LNCaP clone FGC (cell line): Measurements from ENCODE around the gene GPR161.
"Not testable (repeated sequence)": the region's sequence is repeated elsewhere in the genome, so short reads cannot be mapped to it uniquely, and the experiment has no call there.

Experiments used
- DNase-seq: peaks from one replicate; pipeline ENCODE4 v3.0.0-alpha.2; 2011; ENCODE audit warnings: low read depth
- H3K4me3 ChIP-seq: 2 replicates; pipeline ENCODE4 v1.5.1; 2011; ENCODE audit warnings: mild to moderate bottlenecking, low read depth, low read length, control low read depth
- TF ChIP-seq, protein P1 (sequence below): IDR thresholded peaks from 2 replicates; pipeline ENCODE4 v1.5.1; 2012; ENCODE audit warnings: mild to moderate bottlenecking; ENCODE audit not compliant: control insufficient read depth, insufficient read depth; ENCODE audit errors: extremely low read depth

GPR161 gene

DNA sequence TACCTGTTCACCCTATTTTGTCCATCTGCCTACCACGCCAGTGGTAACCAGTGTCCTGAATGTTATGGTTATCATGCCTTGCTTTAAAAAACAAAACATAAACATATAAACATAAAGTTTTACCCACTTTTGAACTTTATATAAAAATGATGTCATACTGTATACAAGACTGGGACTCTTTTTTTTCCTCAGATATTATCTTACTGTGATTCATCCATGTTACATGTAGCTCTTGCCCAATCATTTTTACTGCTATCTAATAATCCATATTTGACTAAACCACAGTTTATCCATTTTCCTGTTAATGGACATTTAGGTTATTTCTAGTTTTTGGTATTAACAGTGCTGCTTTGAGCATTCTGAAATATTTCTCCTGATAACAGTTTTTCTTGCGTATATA lies 78.8 kb downstream of the GPR161 start:
- no peak for DNase-seq
- TF ChIP-seq, protein P1, sequence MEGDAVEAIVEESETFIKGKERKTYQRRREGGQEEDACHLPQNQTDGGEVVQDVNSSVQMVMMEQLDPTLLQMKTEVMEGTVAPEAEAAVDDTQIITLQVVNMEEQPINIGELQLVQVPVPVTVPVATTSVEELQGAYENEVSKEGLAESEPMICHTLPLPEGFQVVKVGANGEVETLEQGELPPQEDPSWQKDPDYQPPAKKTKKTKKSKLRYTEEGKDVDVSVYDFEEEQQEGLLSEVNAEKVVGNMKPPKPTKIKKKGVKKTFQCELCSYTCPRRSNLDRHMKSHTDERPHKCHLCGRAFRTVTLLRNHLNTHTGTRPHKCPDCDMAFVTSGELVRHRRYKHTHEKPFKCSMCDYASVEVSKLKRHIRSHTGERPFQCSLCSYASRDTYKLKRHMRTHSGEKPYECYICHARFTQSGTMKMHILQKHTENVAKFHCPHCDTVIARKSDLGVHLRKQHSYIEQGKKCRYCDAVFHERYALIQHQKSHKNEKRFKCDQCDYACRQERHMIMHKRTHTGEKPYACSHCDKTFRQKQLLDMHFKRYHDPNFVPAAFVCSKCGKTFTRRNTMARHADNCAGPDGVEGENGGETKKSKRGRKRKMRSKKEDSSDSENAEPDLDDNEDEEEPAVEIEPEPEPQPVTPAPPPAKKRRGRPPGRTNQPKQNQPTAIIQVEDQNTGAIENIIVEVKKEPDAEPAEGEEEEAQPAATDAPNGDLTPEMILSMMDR = no peak
- H3K4me3 ChIP-seq = no peak overlapping the region

DNA sequence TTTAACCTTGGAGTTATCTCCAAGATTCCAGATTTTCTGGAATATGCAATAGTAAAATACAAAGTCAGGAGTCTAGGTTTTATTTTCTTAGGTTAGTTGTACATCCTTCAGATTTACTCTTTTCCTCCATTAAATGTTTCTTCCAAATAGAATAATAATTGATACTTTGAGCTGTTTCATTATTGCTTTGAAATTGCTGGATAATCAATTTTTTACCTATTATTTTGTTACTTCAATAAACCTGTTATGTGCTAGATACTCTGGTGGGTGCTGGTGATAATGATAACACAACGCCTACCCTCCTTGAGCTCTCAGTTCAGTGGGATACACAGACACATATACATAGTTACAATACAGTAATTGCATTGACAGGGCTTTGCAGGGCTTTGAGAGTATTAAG lies 79.4 kb downstream of the GPR161 start:
- no peak overlapping the region for H3K4me3 ChIP-seq
- TF ChIP-seq, protein P1 = no peak
- no peak for DNase-seq

DNA sequence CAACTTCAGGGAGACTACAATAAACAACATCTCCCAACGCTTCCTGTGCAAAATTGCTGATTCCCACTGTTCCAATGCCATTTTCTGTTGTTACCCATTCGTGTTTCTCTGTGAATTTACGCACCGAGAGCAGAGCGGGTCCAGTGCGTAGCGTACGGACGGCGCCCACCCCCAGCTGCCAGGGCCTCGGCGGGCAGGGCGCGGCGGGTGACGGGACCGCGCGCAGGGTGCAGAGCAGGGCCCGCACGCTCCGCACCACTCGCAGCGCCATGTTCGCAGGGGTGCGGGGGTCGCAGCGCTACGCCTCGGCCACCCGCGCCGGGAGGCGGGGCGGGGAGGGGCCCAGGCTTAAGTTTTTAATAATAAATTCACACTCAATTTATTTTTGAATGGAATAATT lies 80.6 kb downstream of the GPR161 start:
- H3K4me3 ChIP-seq, DNase-seq: not testable (repeated sequence)

DNA sequence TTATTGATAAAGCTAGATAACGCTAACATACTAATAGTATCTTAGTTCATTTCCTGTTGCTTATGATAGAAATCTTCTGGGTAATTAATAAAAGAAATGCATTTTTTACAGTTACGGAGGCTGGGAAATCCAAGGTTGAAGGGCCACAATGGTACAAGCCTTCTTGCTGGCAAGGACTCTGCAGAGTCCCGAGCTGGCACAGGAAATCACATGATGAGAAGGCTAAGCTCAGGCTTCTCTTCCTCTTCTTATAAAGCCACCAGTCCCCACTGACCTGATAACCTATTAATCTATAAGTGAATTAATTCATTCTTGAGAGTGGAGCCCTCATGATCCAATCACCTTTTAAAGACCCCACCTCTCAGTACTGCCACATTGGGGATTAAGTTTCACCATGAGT lies 82.6 kb downstream of the GPR161 start:
- TF ChIP-seq, protein P1 = no peak
- H3K4me3 ChIP-seq = no peak overlapping the region
- DNase-seq = no peak

DNA sequence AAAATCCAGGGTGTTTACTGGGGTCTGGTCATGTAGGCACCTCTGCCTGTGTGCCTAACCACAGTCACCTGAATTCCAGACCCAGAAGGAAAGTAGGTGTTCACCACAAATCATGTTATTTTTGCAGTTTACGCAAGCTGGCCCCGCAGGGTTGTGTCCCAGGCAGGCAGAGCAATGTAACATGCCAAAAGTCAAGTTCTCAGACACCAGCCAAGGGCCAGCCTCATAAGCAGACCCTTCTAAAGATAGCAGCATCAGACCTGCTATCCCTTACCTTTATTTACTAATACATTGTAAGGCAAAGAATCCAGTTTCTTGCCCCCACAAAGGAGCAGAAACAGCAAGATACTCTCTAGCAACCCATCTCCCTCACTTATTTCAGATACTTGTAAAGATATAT lies 83.0 kb downstream of the GPR161 start:
- no peak for DNase-seq
- H3K4me3 ChIP-seq = no peak overlapping the region
- TF ChIP-seq, protein P1 = no peak

DNA sequence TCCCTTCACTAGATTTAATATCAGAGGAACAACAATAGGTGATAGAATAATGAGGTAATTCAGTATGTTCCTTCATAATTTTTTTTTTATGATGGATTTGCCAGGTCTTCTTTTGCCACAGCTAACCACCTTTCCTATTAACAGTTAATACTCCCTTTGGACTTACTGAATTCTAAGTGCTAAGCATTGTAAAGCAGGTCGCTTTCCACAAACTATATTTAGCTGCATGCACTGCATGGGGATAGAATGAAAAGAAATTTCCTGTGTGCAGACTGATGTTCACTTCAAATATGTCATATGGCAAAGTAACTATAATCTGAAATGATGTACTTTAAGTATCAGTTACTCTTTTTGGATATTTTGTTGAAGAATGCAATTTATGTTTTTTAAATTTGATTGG lies 85.8 kb downstream of the GPR161 start:
- no peak overlapping the region for H3K4me3 ChIP-seq
- DNase-seq = no peak
- TF ChIP-seq, protein P1 = no peak

DNA sequence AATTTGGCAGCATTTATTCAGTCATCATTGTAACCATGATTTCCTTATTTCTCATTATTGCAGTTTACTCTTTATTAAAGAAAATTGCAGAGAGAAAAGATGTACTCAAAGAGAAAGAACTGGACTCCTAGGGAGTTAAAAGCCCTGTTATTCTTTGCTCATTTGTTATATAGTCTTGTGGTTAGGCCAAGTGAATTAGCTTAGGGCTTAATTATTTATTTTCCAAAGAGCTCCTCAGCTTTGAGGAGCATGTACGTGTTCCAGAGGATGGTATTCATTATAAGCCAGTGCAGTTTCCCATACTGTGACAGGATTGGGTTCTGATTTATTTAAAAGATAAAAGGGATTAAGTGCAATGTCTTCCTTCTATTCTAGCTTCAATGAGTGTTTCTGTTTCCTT lies 86.4 kb downstream of the GPR161 start:
- DNase-seq = no peak
- no peak overlapping the region for H3K4me3 ChIP-seq
- TF ChIP-seq, protein P1 = no peak

DNA sequence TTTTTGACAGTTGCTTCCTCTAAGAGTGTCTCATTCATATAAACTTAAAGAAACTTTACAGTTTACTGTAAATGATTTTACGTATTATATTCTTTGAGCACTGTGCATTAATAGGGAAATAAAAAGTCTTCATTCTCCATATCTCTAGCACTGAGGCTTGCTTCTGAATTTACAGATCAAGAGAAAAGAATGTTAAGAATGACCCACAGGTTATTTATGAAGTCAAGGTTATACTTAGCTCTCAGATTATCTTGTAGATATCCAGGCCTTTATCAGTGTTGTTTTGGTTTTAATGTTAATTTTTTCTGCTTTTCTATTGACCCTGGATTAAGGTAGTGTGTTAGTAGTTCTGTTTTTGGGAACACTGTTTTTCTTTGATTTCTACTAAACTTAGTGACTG lies 91.4 kb downstream of the GPR161 start:
- TF ChIP-seq, protein P1 = no peak
- no peak overlapping the region for H3K4me3 ChIP-seq
- DNase-seq = no peak
